Fibroblast of skin of left quadriceps (primary cell): ENCODE measurements around the gene SCAF11.
A peak's percentile ranks its signal among the peaks of the same experiment; 100 is the strongest.

Experiments used
- DNase-seq, 2 experiments: peaks; one replicate each; pipeline ENCODE4 v3.0.0-alpha.2; 2013; ENCODE audit warnings: low read depth in 2 of 2

SCAF11 gene

DNA sequence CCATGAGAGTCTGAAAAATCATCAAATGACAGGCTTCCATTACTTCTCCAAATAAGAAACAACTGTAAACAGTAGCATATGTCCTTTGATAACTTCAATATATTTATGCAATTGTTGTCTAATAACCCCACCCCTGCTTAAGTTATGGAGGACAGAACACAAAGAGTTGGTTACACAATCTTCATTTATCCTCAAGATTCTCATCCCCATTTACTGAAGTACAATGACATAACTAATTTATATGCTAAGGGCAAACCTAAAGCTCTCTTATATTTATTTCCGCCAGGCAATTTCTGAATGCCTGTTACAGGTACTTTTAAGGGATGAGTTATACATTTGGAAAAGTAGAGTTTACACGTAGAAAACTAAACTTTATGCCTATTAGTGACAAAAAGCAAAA, 12.3 kb downstream of the SCAF11 start:
- no peak for DNase-seq

DNA sequence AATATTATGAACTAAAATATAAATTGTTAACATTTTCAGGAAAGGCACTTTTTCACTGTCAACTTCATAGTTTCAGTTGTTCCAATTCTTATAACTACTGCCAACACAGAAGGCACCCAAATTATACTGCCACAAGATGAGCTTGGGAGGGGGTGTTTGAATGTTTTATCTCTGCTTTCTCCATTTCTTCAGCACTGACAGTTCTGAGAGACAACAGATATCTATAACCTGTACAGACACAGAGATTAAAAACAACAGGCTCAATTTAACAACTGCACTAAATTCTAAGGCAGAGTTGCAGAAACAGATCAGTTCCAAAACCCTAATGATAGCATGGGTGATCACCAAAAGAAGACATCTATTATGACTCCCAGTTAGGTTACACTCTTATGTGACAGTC, 12.8 kb downstream of the SCAF11 start:
- no peak for DNase-seq

DNA sequence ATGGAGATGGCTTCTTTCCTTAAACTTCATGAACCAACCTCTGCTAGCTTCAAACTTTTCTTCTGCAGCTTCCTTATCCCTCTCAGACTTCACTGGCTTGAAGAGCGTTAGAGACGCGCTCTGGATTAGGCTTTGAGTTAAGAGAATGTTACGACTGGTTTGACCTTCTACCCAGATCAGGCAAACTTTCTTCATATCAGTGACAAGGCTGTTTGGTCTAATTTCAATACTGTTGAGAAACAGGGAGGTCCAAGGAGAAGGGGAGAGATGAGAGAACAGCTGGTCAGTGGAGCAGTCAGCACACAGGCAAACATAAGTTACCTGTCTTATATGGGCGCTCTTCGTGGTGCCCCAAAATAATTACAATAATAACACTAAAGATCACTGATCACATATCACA, 14.9 kb downstream of the SCAF11 start:
- no peak for DNase-seq

DNA sequence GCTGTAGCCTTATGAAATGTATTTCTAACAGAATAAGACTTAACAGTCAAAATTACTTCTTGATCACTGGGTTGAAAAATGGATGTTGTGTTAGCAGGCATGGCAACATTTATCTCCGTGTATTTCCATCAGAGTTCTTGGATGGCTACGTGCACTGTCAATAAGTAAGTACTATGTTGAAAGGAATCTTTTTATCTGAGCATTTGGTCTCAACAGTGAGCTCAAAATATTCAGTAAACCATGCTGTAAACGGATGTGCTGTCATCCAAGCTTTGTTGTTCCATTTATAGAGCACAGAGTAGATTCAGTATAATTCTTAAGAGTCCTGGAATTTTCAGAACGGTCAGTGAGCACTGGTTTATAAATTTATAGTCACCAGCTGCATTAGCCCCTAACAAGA, 15.5 kb downstream of the SCAF11 start:
- DNase-seq = no peak

DNA sequence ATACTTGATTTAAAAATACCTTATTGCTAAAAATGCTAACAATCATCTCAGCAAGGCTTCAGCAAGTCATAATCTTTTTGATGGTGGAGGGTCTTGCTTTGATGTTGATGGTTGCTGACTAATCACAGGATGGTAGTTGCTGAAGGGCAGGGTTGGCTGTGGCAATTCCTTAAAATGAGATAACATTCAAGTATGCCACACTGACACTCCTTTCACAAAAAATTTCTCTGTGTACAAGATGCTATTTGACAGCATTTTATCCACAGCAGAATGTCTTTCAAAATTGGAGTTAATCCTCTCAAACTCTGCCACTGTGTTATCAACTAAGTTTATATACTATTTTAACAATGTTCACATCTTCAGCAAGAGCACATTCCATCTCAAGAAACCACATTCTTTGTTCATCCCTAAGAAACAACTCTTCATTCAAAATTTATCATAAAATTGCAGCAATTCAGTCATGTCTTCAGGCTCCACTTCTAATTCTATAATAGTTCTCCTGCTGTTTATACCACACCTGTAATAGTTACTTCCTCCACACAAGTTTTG, 16.1 kb downstream of the SCAF11 start:
- DNase-seq = no peak

DNA sequence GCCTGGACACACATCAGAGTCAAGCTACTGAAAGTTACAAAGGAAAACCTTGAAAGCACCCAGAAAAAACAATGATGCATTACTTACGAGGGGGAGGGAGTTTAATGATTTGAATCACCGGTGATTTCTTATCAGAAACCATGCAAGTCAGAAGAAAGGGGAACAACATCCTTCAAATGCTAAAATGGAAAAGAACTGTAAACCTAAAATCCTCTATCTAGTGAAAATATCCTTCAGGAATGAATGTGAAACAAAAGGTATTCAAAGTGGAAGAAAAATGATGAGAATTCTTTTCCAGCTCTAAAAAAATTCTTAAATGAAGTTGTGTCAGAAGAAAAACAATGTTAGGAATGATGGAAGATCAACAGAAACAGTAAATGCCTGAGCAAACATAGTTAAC, 16.8 kb downstream of the SCAF11 start:
- DNase-seq = peak in 1 of 2 experiments; percentile 20

DNA sequence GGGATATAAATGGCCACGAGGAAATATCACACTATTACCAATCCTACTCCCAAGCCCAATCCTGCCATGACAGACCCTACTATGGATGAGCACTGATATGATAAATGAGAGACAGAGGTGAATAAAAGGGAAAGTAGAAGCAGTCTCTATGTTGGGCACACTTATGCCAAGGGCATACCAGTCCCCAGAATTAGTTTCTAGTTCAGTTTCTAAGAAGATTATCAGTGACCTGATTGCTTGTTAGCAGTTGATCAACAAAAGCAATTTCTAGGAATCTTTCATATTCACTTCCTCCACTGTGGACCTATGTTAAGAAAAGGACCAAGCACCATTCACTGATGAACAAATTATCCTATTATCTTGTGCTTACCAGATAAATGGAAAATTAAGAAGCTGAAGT, 20.0 kb downstream of the SCAF11 start:
- DNase-seq = no peak

DNA sequence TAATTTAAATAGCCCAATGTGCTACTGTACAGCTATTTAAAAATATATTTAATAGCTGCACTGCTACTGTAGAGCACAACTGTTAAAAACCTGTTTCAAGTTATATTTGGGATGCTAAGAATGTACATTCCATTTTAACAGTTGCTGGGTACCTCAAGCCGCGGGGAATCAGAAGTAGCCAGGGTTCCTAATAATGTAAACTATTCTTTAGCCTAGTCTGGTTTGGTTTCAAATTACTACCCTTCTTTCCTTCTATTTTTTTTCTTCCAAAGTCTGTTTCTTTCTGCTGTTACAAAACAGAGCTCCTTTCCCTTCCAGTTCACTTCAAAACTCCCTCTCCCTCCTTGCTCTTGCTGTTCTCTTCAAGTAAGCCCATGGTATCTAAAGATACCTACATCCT, 21.3 kb downstream of the SCAF11 start:
- DNase-seq = peak; percentile 63 to 68

DNA sequence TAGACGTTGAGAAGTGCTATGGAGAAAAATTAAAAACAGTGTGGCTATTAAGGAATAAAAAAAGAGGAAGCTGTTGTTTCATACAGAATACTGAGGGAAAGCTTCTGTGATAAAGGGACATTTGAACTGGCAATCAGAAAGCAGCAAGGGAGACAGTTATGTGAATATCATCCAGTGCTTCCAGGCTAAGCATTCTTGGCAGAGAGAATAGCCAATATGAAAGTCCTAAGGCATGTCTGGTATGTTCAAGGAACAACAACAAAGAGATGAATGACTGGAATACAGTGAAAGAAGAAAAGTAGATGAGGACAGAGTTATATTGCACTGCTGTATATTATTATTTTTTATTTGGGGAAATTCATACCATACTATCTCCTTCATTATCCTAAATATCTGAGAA, 23.9 kb downstream of the SCAF11 start:
- DNase-seq = peak; percentile 57 to 60

DNA sequence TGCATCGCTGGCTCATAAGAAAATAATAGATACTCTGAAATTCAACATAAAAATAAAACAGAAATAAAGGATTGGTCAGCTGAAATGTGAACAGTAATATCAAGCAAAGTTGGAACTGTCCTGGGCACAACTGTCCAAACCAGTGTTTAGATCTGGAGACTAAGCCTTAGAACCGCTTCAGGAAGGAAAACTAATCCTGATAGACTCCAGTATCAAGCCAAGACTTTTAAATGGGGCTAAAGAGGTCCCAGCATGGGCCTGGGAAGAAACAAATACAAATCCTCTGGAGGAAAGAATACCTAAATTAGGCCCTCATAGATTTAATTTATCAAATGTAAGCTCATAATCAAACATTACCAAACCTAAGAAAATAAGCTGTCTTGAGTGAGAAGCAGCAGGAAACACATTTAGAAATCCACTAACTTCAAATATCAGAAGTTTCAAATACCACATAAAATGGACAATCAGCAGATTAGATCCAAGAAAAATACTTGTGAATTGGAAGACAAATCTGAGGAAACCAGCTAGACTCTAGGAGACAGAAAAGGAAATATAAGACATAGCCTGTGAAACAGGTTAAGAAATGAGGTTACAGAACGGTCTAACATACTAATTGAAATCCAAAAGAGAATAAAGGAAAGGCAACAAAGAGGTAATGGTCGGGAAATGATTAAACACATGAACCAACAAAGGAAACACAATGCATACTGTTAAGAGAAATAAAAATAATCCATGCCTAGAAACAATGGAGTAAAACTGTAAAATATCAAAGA, 27.6 kb downstream of the SCAF11 start:
- no peak for DNase-seq

DNA sequence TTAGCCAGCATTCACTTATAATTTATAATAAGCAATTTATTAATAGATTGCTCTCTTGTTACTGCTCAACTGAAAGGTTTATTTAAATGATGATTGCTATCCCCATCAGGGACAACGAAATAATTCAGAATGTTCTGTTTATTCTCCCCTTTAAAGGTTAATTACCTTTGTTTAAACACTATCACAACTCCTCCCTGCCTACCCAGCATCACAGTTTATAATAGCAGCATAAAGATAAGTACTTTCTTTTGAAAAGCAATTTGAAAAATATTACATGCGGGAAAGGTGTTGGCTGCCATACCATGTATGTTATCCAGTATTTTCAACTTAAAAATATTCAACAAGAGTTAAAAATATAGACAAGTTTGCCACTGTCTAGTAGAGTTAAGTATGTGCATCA, 30.6 kb downstream of the SCAF11 start:
- no peak for DNase-seq

DNA sequence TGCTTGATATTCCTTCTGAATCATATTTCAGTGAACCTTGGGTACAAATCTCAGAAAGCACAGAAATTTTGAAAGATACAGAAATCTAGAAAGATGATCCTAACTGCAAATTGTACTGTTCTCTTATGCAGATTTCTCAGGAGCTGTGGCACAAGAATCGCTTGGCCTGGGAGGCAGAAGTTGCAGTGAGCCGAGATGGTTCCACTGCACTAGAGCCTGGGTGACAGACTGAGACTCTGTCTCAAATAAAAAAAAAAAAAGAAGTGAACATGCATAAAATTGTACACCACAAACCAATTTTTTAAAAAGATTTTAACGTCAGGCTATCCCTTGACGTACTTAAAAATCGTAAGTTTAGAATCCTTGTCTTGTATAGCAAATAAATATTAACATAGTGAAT, 31.3 kb downstream of the SCAF11 start:
- DNase-seq = no peak

DNA sequence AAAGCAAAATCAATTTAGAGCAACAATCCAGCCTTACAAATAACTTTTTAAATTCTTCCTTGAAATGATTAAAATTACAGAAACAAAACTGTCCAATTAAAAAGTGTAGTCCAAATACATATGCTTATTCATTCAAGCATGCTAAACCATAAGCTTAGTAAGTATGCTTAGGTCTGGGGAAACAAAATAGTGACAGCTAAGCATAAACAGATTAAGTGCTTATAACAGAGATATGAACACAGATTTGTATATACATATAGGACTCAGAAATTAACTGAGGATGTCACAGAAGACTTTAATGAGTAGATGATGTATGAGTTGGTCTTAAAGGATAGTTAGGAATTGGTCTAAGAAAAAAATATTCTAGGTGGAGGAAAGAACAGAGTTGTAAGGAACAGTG, 41.8 kb downstream of the SCAF11 start:
- DNase-seq = no peak

DNA sequence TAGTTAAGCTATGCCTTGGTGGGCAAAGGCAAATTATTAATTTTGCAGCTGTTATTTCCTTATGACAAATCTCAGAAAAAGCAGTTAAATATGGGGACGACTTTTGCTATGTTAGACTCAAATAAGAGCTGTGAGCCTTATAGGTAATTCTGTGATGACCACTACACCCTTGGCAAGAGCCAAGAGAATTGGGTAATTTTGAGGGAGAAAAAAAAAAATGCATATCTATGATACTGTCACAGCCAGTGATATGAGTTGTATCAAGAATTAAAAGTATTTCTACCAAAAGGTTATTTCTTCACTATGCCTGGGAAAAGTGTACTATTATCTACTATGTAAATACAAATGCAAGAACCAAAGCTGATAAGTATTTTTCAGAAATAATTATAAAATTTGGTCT, 43.9 kb downstream of the SCAF11 start:
- no peak for DNase-seq

DNA sequence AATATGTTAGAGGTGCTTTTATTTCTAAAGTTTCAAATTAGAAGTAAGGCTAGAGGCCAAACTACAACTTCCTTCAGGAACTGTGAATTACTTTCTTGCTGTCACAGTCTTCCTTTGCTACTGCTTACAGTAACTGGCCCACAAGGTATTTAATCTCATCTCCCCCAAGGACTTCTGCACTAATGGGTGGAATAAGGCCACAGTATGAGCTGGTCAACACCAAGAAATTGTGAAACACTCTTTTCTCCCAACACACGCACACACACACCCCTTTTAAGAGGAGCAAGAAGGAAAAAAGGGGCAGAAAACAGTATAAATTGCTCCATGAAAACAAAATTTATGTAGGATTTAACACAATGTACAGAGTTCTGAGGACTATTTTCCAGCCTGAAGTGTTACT, 45.6 kb downstream of the SCAF11 start:
- DNase-seq = no peak

DNA sequence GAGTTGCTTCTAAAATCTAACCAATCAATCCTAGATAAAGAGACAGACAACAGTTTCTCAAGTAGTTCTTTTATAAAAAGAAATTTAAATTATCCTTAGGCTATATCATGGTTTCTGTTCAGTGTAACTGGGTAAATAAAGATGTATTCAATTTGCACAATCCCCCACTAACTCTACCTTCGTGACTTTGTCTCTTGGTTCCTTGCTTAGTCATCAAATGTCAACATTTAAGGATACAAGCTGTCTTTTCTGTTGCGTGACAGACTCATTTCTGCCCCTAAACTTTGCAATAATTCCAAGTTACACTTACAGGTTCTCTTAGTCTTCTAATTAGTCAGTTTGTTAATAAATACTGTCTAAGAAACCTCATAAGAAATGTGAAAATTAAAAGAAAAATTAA, 50.6 kb downstream of the SCAF11 start:
- DNase-seq = no peak

DNA sequence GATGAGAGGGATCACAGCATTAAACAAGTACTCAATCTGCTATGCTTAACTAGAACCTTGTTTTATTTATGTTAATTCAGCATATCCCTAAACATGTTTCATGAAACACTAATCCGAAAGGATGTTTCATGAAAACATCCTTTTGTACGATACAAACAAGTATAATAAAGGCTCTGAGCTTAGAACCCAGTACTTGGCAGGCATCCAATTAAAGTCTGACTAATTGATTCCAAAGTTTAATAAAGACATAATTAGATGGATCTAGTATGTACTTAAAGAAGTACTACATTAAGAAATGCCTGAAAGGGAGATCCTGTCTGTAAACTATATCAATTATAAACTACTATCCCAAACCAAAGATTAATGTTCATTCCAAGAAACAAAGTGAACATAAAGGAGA, 51.8 kb downstream of the SCAF11 start:
- no peak for DNase-seq

DNA sequence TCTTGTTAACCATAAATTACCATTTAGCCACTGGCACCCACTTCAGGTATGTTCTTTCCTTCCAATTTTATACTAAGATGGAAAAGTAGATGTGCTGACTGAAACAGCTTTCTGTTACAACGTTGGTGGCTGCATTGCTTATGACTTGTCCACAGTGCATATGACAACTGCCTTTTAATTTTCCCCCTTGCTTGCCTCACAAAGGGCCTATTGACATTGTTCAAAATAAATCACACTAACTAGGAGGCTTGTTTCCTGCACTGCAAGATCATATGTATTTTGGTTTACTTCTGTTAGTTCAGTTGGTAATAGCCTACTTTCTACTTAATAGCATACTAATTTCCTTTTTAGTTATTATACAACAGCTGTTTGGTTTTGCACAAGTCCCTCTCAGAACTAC, 55.4 kb downstream of the SCAF11 start:
- no peak for DNase-seq

DNA sequence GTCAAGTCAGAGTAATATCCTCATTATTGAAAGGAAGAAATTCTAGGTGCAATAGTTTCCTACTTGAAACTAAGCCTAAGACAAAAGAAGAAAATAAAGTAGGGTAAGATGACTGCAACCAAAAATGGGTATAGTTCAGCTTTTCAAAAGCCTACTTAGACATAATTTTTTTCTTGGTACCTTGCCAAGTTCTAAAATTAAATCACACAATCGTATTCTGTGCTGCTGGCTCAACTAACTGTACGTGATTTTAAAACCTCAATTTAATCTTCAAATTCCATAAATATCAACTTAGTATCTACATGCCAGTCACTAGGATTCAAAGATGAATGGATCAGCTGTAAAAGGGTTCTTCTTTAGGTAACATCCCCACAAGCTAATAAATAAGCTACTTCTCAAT, 56.9 kb downstream of the SCAF11 start:
- DNase-seq = no peak

DNA sequence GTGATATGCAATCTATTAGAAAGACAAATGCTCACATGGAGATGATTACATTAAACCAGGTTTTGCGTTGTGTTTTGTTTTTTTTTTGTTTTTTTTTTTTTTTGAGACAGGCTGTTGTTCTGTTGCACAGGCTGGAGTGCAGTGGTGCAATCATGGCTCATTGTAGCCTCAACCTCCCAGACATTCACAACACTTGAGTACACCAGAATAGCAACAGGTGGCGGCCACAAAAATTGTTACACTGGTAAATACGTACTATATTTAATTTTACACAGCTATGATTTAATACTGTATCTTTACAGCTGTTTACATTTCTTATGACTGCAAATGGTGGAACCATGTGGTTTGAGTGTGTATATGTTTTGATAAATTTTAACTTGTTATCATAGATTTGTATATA, 60.0 kb downstream of the SCAF11 start:
- DNase-seq = no peak

DNA sequence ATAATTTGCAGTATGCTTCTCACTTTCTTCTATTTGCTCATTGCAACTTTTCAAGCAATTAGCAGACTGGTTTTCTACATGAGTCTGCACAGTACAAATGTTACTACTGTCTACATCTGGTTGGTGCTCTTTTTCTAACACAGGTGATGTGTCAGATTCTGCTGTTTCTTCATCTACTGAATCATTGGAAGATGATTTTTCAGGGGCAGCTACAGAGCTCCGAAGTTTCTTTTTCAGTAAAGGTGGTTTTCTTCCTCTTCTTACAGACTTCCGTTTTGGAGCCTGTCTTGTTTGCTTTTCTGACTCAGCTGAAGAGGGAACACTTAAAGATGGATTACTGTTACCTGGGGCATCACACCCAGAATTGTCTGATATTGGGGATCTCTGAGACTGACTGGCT, 62.1 kb downstream of the SCAF11 start:
- DNase-seq = no peak

DNA sequence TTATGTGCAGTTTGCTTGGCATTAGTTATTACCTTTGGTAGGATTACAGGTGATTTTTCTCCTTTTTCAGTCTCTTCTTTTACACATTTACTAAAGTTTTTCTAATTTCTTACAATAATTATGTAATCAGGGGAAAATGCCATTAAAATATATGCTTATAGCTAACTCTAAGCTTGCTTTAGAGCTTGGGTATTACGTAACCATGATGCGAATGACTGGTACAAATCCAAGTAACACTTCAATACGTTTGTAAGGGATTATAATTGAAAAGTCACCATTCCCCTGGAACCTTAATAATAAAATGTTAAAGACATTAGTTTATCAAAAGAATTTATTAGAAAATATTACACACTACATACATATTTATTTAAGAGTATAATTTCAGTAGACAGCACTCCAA, 71.6 kb downstream of the SCAF11 start:
- DNase-seq = no peak

DNA sequence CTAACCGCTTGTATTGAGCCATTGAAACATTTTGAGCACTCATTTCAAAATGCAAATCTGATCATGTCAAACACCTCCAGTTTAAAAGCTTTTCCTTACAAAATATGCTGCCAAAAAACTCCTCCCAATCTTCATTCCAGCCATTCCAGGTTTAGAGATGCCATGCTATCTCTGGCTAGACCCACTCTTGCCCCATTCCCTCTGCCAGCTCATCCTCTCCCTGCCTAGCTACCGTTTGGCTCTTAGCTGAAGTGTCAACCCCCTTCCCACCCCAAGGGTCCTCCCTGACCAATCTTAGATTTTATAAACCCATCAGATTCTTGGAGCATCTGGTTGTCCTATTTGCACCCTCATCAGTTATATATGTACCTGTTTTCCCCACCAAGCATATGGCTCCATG, 75.0 kb downstream of the SCAF11 start:
- DNase-seq = no peak

DNA sequence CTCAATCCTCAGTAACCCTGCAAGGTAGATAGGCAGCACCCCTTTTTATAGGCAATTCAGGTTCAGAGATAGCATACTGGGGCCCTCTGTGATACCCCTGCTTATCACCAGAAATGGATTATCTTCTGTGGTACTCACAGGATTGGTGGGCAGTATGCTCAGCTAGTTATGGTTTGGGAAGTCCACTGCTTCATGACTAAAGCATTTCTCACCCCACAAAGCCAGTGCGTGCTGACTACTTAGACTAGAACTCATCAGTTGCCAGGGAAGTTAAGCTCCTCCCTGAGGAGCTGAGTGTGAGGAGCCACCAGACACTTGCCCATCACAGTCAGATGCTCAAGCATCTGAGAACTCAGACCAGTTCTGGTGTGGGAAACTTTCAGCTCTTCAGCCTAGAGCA, 76.3 kb downstream of the SCAF11 start:
- DNase-seq = peak; percentile 43 to 53
